H1 (cell line): ENCODE measurements around the gene TGFB1. TPM values are rescaled to one million over a fixed set of nuclear protein-coding genes. Genes with fewer than 3 reads are reported as not detected.

Experiments used
- CTCF ChIA-PET: fragments of 300-600 bp; sonication (Branson Sonifier 250); formaldehyde crosslinking; loops from one replicate; lab custom pipeline; 2021; ENCODE audit not compliant: partially characterized antibody; lab: Charles Lee
- POLR2A ChIA-PET: fragments of 300-600 bp; sonication (Branson Sonifier 250); formaldehyde crosslinking; loops from one replicate; lab custom pipeline; 2021; ENCODE audit warnings: inconsistent platforms; ENCODE audit not compliant: partially characterized antibody; lab: Charles Lee
- DNase-seq, 2 experiments: peaks; one replicate each; pipeline versions ENCODE4 v3.0.0 to v3.0.0-alpha.2; 2010 to 2022; ENCODE audit warnings: low spot score in 2 of 2, low read depth in 1 of 2, mixed read lengths in 1 of 2
- FAIRE-seq: peaks from 2 replicates; lab custom pipeline; 2011; peaks lifted over from hg19 to GRCh38; lab: Jason Lieb, UNC
- H2AFZ ChIP-seq: 2 replicates; pipeline ENCODE4 v1.8.1; 2012; ENCODE audit warnings: low read length, inconsistent platforms
- H2AK5ac ChIP-seq: 2 replicates; pipeline ENCODE4 v1.6.1; 2013; ENCODE audit warnings: low read depth, low read length
- H2BK120ac ChIP-seq: replicated peaks from 2 replicates; pipeline ENCODE3; 2013; ENCODE audit warnings: low read depth, low read length, inconsistent platforms
- H2BK12ac ChIP-seq: 2 replicates; pipeline ENCODE4 v1.6.1; 2013; ENCODE audit warnings: low read depth, low read length
- H2BK15ac ChIP-seq: 2 replicates; pipeline ENCODE4 v1.6.1; 2013; ENCODE audit warnings: low read length
- H2BK20ac ChIP-seq: 2 replicates; pipeline ENCODE4 v1.6.1; 2013; ENCODE audit warnings: low read length
- H2BK5ac ChIP-seq: 2 replicates; pipeline ENCODE4 v1.6.1; 2013; ENCODE audit warnings: low read depth, low read length
- H3K14ac ChIP-seq: 2 replicates; pipeline ENCODE4 v1.6.1; 2013; ENCODE audit warnings: inconsistent platforms; ENCODE audit not compliant: insufficient read length
- H3K18ac ChIP-seq: 2 replicates; pipeline ENCODE4 v1.6.1; 2013; ENCODE audit warnings: low read length; ENCODE audit errors: extremely low read depth
- H3K23ac ChIP-seq: 2 replicates; pipeline ENCODE4 v1.6.1; 2013; ENCODE audit warnings: inconsistent platforms; ENCODE audit not compliant: insufficient read length
- H3K23me2 ChIP-seq: 2 replicates; pipeline ENCODE4 v1.6.1; 2013; ENCODE audit warnings: low read depth, low read length
- H3K27ac ChIP-seq: 2 replicates; pipeline ENCODE4 v1.6.1; 2011; ENCODE audit warnings: low read depth, low read length, inconsistent platforms
- H3K27me3 ChIP-seq, 4 experiments: replicated peaks in 1 of 4; 1 replicate in 1 of 4; 2 replicates in 3 of 4; pipeline versions ENCODE4 v1.6.1 to v1.8.1; 2011 to 2013; ENCODE audit warnings: low read length in 3 of 4, mild to moderate bottlenecking in 3 of 4, inconsistent platforms in 2 of 4, mixed read lengths in 2 of 4, moderate library complexity in 1 of 4; ENCODE audit not compliant: control insufficient read depth in 3 of 4, insufficient read depth in 3 of 4; ENCODE audit errors: extremely low read depth in 1 of 4
- H3K36me3 ChIP-seq, 4 experiments: 2 replicates each; pipeline versions ENCODE4 v1.6.1 to v1.8.1; 2011 to 2013; ENCODE audit warnings: mild to moderate bottlenecking in 4 of 4, low read length in 3 of 4, moderate library complexity in 2 of 4, control low read depth in 1 of 4, inconsistent platforms in 1 of 4; ENCODE audit not compliant: insufficient read depth in 4 of 4, control insufficient read depth in 2 of 4
- H3K4ac ChIP-seq: replicated peaks from 2 replicates; pipeline ENCODE3; 2013; ENCODE audit warnings: low read length, low read depth, mixed read lengths, inconsistent platforms; ENCODE audit not compliant: insufficient read length
- H3K4me1 ChIP-seq, 4 experiments: replicated peaks in 1 of 4; 1 replicate in 1 of 4; 2 replicates in 3 of 4; pipeline versions ENCODE4 v1.6.1 to v1.8.1; 2011 to 2013; ENCODE audit warnings: low read length in 3 of 4, inconsistent platforms in 2 of 4, mixed read lengths in 1 of 4; ENCODE audit not compliant: insufficient read depth in 4 of 4, control insufficient read depth in 3 of 4
- H3K4me2 ChIP-seq, 2 experiments: 2 replicates each; pipeline versions ENCODE4 v1.6.1 to v1.8.1; 2011 to 2013; ENCODE audit warnings: low read depth in 2 of 2, low read length in 2 of 2, control low read depth in 1 of 2, inconsistent platforms in 1 of 2, mild to moderate bottlenecking in 1 of 2; ENCODE audit not compliant: insufficient read depth in 1 of 2
- H3K4me3 ChIP-seq, 4 experiments: fragments of 200-600, 300-600 bp in 1 of 4; sonication (generic), shearing (Covaris generic), sonication (Bioruptor Twin) in 1 of 4; 2 replicates each; pipeline versions ENCODE4 v1.5.1 to v1.8.1; 2011 to 2016; ENCODE audit warnings: low read length in 4 of 4, low read depth in 3 of 4, control low read depth in 2 of 4, inconsistent platforms in 2 of 4, mild to moderate bottlenecking in 2 of 4, mixed read lengths in 1 of 4, moderate library complexity in 1 of 4; ENCODE audit not compliant: insufficient read depth in 2 of 4; ENCODE audit errors: extremely low read depth in 1 of 4
- H3K56ac ChIP-seq: replicated peaks from 2 replicates; pipeline ENCODE3; 2013; ENCODE audit warnings: low read depth, mild to moderate bottlenecking, mixed read lengths, low read length, inconsistent platforms; ENCODE audit not compliant: insufficient read length
- H3K79me1 ChIP-seq: 2 replicates; pipeline ENCODE4 v1.6.1; 2013; ENCODE audit warnings: low read depth, low read length, control low read depth
- H3K79me2 ChIP-seq, 2 experiments: 2 replicates each; pipeline versions ENCODE4 v1.6.1 to v1.8.1; 2012 to 2013; ENCODE audit warnings: low read length in 2 of 2, mild to moderate bottlenecking in 2 of 2, inconsistent platforms in 1 of 2; ENCODE audit not compliant: insufficient read depth in 2 of 2, control insufficient read depth in 1 of 2
- H3K9ac ChIP-seq, 4 experiments: replicated peaks in 1 of 4; 1 replicate in 1 of 4; 2 replicates in 3 of 4; pipeline versions ENCODE4 v1.6.1 to v1.8.1; 2011 to 2013; ENCODE audit warnings: low read depth in 3 of 4, low read length in 3 of 4, control low read depth in 2 of 4, mild to moderate bottlenecking in 2 of 4, moderate library complexity in 2 of 4, inconsistent platforms in 1 of 4; ENCODE audit errors: extremely low read depth in 1 of 4
- H3K9me3 ChIP-seq, 2 experiments: 2 replicates each; pipeline versions ENCODE4 v1.6.1 to v1.8.1; 2012 to 2013; ENCODE audit warnings: mild to moderate bottlenecking in 2 of 2, moderate library complexity in 2 of 2, control low read depth in 1 of 2, inconsistent platforms in 1 of 2, low read depth in 1 of 2, low read length in 1 of 2, mixed read lengths in 1 of 2; ENCODE audit not compliant: insufficient read depth in 2 of 2
- H4K20me1 ChIP-seq, 2 experiments: replicated peaks in 1 of 2; 2 replicates each; pipeline versions ENCODE3 to v1.8.1; 2011 to 2013; ENCODE audit warnings: inconsistent platforms in 2 of 2, low read length in 2 of 2, mild to moderate bottlenecking in 1 of 2; ENCODE audit not compliant: insufficient read depth in 2 of 2, control insufficient read depth in 1 of 2
- H4K5ac ChIP-seq: 2 replicates; pipeline ENCODE4 v1.6.1; 2013; ENCODE audit warnings: low read length, low read depth, mixed read lengths, inconsistent platforms; ENCODE audit not compliant: insufficient read length
- H4K8ac ChIP-seq: 2 replicates; pipeline ENCODE4 v1.8.0; 2013; ENCODE audit warnings: mild to moderate bottlenecking, moderate library complexity, low read length, inconsistent platforms; ENCODE audit not compliant: insufficient read depth; ENCODE audit errors: extremely low read depth
- H4K91ac ChIP-seq: replicated peaks from 2 replicates; pipeline ENCODE3; 2013; ENCODE audit warnings: low read length, mixed read lengths, inconsistent platforms; ENCODE audit not compliant: insufficient read length
- ASH2L ChIP-seq: fragments of 200-600, 300-600 bp; sonication (generic); IDR thresholded peaks from one replicate; pipeline ENCODE4 v1.7.1; 2017; ENCODE audit warnings: low read length
- ATF3 ChIP-seq: IDR thresholded peaks from 2 replicates; pipeline ENCODE4 v1.6.1; 2011; ENCODE audit warnings: low read depth, mild to moderate bottlenecking, low read length; ENCODE audit not compliant: insufficient read depth
- BRCA1 ChIP-seq: IDR thresholded peaks from 2 replicates; pipeline ENCODE4 v1.6.1; 2012; ENCODE audit warnings: low read depth, low read length, improper control_type of control experiment
- CREB1 ChIP-seq: IDR thresholded peaks from 2 replicates; pipeline ENCODE4 v1.6.1; 2012; ENCODE audit warnings: inconsistent platforms
- FOSL1 ChIP-seq: IDR thresholded peaks from 2 replicates; pipeline ENCODE4 v1.6.1; 2011; ENCODE audit warnings: mild to moderate bottlenecking, low read depth, low read length, moderate library complexity; ENCODE audit not compliant: insufficient read depth
- GTF2F1 ChIP-seq: IDR thresholded peaks from 2 replicates; pipeline ENCODE4 v1.6.1; 2012; ENCODE audit warnings: low read depth, low read length, improper control_type of control experiment, borderline replicate concordance
- MAFK ChIP-seq: IDR thresholded peaks from 2 replicates; pipeline ENCODE4 v1.6.1; 2012; ENCODE audit warnings: low read depth, mild to moderate bottlenecking, improper control_type of control experiment, low read length
- RFX5 ChIP-seq: IDR thresholded peaks from 2 replicates; pipeline ENCODE4 v1.6.1; 2011; ENCODE audit warnings: low read depth, low read length, improper control_type of control experiment, borderline replicate concordance
- RXRA ChIP-seq: IDR thresholded peaks from 2 replicates; pipeline ENCODE4 v1.6.1; 2011; ENCODE audit warnings: low read depth, mild to moderate bottlenecking, low read length, moderate library complexity; ENCODE audit not compliant: insufficient read depth
- SIRT6 ChIP-seq: IDR thresholded peaks from one replicate; pipeline ENCODE4 v1.7.1; 2012; ENCODE audit warnings: low read length, inconsistent platforms
- SP1 ChIP-seq: IDR thresholded peaks from 2 replicates; pipeline ENCODE4 v1.6.1; 2011; ENCODE audit warnings: low read depth, low read length
- TAF7 ChIP-seq: optimal IDR thresholded peaks from 2 replicates; pipeline ENCODE3; 2011; ENCODE audit warnings: low read depth, mild to moderate bottlenecking, inconsistent platforms, low read length, moderate library complexity, borderline replicate concordance
- WGBS, 2 experiments: shearing (Covaris generic) in 1 of 2; methylation state at CpG; one replicate each; pipeline versions ENCODE4 v1.1.6 to v1.1.7; 2013 to 2015; ENCODE audit warnings: low lambda C conversion rate in 2 of 2, mixed read lengths in 2 of 2, inconsistent platforms in 1 of 2, low coverage in 1 of 2, missing lambda C conversion rate in 1 of 2; ENCODE audit not compliant: insufficient replicate concordance in 2 of 2, insufficient coverage in 1 of 2, insufficient read length in 1 of 2; ENCODE audit errors: extremely low coverage in 1 of 2, missing lambda C conversion rate in 1 of 2; 5-methylcytosine and 5-hydroxymethylcytosine counted together
- polyA plus RNA-seq, 7 experiments: library from polyadenylated mRNA; depleted of rRNA in 3 of 7; stranded (reverse) in 5 of 7; unstranded in 2 of 7; fragments of >200 nt in 5 of 7; fragments of 200-250 nt in 2 of 7; gene quantifications; 1 replicate in 5 of 7; 2 replicates in 1 of 7; 4 replicates in 1 of 7; pipeline versions ENCODE4 v1.2.1 to v1.2.3, GENCODE V29; 2011 to 2013; ENCODE audit warnings: missing spikeins in 2 of 7, mixed read lengths in 2 of 7
- total RNA-seq: library from RNA; stranded (reverse); fragmentation: NEBNext Ultra II Directional; extraction: Animal tissue kit (Norgen Biotek cat#: 25700); gene quantifications from 2 replicates; pipeline ENCODE4 v1.2.1, GENCODE V29; 2021

TGFB1 gene
- total and polyA plus RNA-seq, 2 of the 8 experiments (the other 6 are each of a cell fraction or from before 2014, with no cell fraction given): 1.7 to 10.6 TPM

GRCh38 chr19:41395355-41395754, 41.6 kb upstream of the TGFB1 start:
- Histone ChIP-seq H3K18ac (no peak overlapping the region), H4K20me1 (peaks cover 0 to 2% of the 10 kb centered on the region in 2 experiments), H2BK5ac (no peak overlapping the region), H3K9me3 (no peaks in the 10 kb centered on the region), H3K27ac (no peak overlapping the region), H3K4ac (no peak overlapping the region), H3K4me2 (no peak overlapping the region; a peak in 1 of 4 replicates), H2BK120ac (no peak overlapping the region), H4K91ac (no peak overlapping the region), H3K14ac (no peak overlapping the region), H2BK15ac (no peak overlapping the region), H2BK20ac (no peak overlapping the region), H3K9ac (no peak overlapping the region), H3K79me1 (peaks cover 10% of the 10 kb centered on the region; the same call in 1 of the 2 replicates), H4K8ac (no peak overlapping the region), H2AK5ac (no peak overlapping the region), H3K4me3 (no peak overlapping the region), H4K5ac (no peak overlapping the region), H3K36me3 (peaks cover 4 to 16% (median 11%) of the 10 kb centered on the region in 4 experiments; a peak in 6 of 8 replicates), H3K79me2 (peaks cover 0 to 33% of the 10 kb centered on the region in 2 experiments; a peak in 2 of 4 replicates), H3K23ac (no peak overlapping the region), H3K56ac (no peak overlapping the region), H3K4me1 (peaks cover 0 to 5% (median 0%) of the 10 kb centered on the region in 4 experiments; a peak in 5 of 7 replicates), H3K23me2 (peaks cover 4% of the 10 kb centered on the region), H3K27me3 (no peaks in the 10 kb centered on the region), H2AFZ (no peak overlapping the region), H2BK12ac (no peak overlapping the region)
- no peak for FAIRE-seq
- POLR2A ChIA-PET: interaction anchor here (0.7 to 2.5 kb wide), 4 partner anchors 9 to 44 kb away, joined by 3 to 9 read pairs (median 3); partner anchors contain the start of gene DMAC2
- DNase-seq: no peak
- no peak for TF ChIP-seq BRCA1
- TF ChIP-seq RXRA: no peak
- TF ChIP-seq MAFK: no peak
- no peak for TF ChIP-seq ASH2L
- TF ChIP-seq RFX5: no peak
- no peak for TF ChIP-seq GTF2F1
- no peak for TF ChIP-seq FOSL1
- TF ChIP-seq ATF3: no peak
- no peak for TF ChIP-seq SP1
- no peak for TF ChIP-seq SIRT6
- no peak for TF ChIP-seq CREB1
- TF ChIP-seq TAF7: no peak
- CTCF ChIA-PET: interaction anchor here (1.4 to 2.2 kb wide), 3 partner anchors 14 to 73 kb away, joined by 3 to 4 read pairs (median 3); no protein-coding TSS in a partner anchor
- WGBS, 2 experiments: 77% methylated on average over 6 of the region's 6 CpGs; no CpG with 5 or more reads in 1 of the 2 experiments
